ENCODE data around the gene TNFSF12. TPM values are rescaled to one million over a fixed set of nuclear protein-coding genes. Genes with fewer than 3 reads are reported as not detected.

Gene TNFSF12
- polyA plus RNA-seq, 1 donor (not counting 4 experiments of a cell fraction or from before 2014, with no cell fraction given) = 1.0 TPM

DNA sequence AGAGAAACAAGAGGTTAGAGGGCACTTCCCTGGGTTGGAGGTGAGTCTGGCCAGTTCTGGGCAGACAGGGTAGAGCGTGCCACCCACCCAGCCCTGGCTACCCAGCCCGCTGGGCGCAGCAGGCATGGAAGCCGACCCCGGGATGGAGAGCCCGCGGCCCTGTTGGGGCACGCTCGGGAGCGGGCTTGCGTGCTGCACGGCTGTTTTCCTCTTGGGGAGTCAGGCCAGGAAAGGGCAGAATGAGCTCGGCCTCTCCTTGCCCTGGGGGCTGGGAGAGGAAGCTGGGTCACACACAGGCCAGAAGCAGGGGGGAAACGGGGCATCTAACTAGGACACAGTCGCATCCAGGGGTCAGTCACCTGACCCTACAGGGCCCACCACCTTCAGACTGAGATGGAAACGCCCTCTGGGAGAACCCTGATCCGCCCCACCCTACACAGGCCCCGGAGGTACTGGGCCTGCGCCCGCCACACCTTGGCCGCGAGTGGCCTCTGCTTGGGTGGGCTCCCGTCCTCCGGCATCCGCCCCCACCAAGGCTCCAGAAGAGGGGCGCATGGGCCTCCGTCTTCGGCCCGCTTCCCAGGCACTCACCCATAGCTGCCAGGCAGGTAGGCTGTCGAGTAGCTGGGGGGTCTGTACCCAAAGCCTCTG, 39.8 kb downstream of the TNFSF12 start:
- no peaks in the 10 kb centered on the region for H3K27me3 ChIP-seq (ENCODE audit: control insufficient read depth, extremely low read depth, insufficient read depth, low read length)
- H3K4me1 ChIP-seq (ENCODE audit: control insufficient read depth, extremely low read depth, insufficient read depth, low read length) = peaks cover 37% of the 10 kb centered on the region
- H2AFZ ChIP-seq (ENCODE audit: control insufficient read depth, low read length) = no peak overlapping the region
- no peak for TF ChIP-seq EZH2 (IDR thresholded peaks at IDR 0.05; ENCODE audit: low read length)
- TF ChIP-seq, protein P1, sequence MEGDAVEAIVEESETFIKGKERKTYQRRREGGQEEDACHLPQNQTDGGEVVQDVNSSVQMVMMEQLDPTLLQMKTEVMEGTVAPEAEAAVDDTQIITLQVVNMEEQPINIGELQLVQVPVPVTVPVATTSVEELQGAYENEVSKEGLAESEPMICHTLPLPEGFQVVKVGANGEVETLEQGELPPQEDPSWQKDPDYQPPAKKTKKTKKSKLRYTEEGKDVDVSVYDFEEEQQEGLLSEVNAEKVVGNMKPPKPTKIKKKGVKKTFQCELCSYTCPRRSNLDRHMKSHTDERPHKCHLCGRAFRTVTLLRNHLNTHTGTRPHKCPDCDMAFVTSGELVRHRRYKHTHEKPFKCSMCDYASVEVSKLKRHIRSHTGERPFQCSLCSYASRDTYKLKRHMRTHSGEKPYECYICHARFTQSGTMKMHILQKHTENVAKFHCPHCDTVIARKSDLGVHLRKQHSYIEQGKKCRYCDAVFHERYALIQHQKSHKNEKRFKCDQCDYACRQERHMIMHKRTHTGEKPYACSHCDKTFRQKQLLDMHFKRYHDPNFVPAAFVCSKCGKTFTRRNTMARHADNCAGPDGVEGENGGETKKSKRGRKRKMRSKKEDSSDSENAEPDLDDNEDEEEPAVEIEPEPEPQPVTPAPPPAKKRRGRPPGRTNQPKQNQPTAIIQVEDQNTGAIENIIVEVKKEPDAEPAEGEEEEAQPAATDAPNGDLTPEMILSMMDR (optimal IDR thresholded peaks at IDR 0.05 in 1 of 3, IDR thresholded peaks at IDR 0.05 in 1 of 3, conservative IDR thresholded peaks at IDR 0.05 in 1 of 3; ENCODE audit: extremely low read depth in 1 of 3, insufficient read depth in 2 of 3, low read length in 3 of 3) = no peak
- FAIRE-seq = no peak
- H4K20me1 ChIP-seq (ENCODE audit: control insufficient read depth, extremely low read depth, insufficient read depth, low read length) = no peaks in the 10 kb centered on the region
- H3K4me3 ChIP-seq (ENCODE audit: control insufficient read depth in 2 of 3, extremely low read depth in 1 of 3, insufficient read depth in 2 of 3, low read depth in 1 of 3, low read length in 3 of 3) = peak overlapping the region; percentile 78 to 98 (median 92)
- no peaks in the 10 kb centered on the region for H3K9me1 ChIP-seq (ENCODE audit: control insufficient read depth, extremely low read depth, insufficient read depth, low read length)
- H3K9ac ChIP-seq (ENCODE audit: control insufficient read depth, extremely low read depth, insufficient read depth, low read length) = peak overlapping the region; percentile 91
- peaks cover 45% of the 10 kb centered on the region for H3K79me2 ChIP-seq (ENCODE audit: control insufficient read depth, insufficient read depth, low read length)
- dilution Hi-C loops (cut with MboI; ENCODE audit: extremely low pct_ligation_motif_present, low sequenced_read_pairs) = no loop called here
- peaks cover 28 to 43% of the 10 kb centered on the region in 2 experiments for H3K36me3 ChIP-seq (ENCODE audit: control insufficient read depth in 2 of 2, extremely low read depth in 1 of 2, insufficient read depth in 2 of 2, low read length in 2 of 2)
- peak overlapping the region; percentile 99 for H3K27ac ChIP-seq (ENCODE audit: control insufficient read depth, insufficient read depth, low read length)
- peak overlapping the region; percentile 97 for H3K4me2 ChIP-seq (ENCODE audit: control insufficient read depth, extremely low read depth, insufficient read depth, low read depth, low read length)
- no peaks in the 10 kb centered on the region for H3K9me3 ChIP-seq (ENCODE audit: control insufficient read depth, low read depth, low read length)
- DNase-seq (ENCODE audit: low read depth, low spot score) = no peak

DNA sequence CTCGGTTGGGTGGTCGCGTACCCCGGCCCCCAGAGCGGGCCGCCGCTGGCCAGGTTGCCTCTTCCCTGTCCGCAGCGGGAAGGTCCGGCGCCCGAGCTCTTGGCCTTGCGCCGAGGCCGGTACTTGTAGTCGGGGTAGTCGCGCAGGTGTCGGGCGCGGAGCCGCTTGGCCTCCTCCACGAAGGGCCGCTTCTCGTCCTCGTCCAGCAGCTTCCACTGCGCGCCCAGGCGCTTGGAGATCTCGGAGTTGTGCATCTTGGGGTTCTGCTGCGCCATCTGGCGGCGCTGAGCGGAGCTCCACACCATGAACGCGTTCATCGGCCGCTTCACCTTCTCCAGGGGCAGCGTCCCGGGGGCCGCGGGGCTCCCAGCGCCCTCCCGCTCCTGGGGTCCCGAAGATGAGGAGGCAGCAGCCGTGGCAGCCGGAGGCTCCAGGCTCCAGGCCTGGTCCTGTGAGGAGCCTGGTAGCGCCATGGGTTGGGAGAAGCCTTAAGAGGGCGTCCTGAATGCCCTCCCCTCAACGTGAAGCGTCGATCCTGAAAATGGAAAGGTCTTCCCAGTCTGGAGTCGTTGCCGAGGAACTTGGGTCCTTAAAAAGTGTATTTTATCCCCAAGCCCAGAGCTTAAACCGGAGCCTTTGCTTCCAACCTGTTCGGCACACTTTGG, 40.5 kb downstream of the TNFSF12 start:
- no peak overlapping the region for H2AFZ ChIP-seq (ENCODE audit: control insufficient read depth, low read length)
- FAIRE-seq = peak; percentile 57

More for the DNA sequence above, 40.5 kb downstream of the TNFSF12 start:
- Histone ChIP-seq H3K27ac (ENCODE audit: control insufficient read depth, insufficient read depth, low read length) (peak overlapping the region; percentile 99), H3K27me3 (ENCODE audit: control insufficient read depth, extremely low read depth, insufficient read depth, low read length) (no peaks in the 10 kb centered on the region), H3K4me2 (ENCODE audit: control insufficient read depth, extremely low read depth, insufficient read depth, low read depth, low read length) (peak overlapping the region; percentile 97), H3K9me1 (ENCODE audit: control insufficient read depth, extremely low read depth, insufficient read depth, low read length) (no peaks in the 10 kb centered on the region), H3K79me2 (ENCODE audit: control insufficient read depth, insufficient read depth, low read length) (peaks cover 43% of the 10 kb centered on the region), H3K4me1 (ENCODE audit: control insufficient read depth, extremely low read depth, insufficient read depth, low read length) (peaks cover 35% of the 10 kb centered on the region), H3K4me3 (ENCODE audit: control insufficient read depth in 2 of 3, extremely low read depth in 1 of 3, insufficient read depth in 2 of 3, low read depth in 1 of 3, low read length in 3 of 3) (peak overlapping the region; percentile 78 to 98 (median 92)), H3K36me3 (ENCODE audit: control insufficient read depth in 2 of 2, extremely low read depth in 1 of 2, insufficient read depth in 2 of 2, low read length in 2 of 2) (peaks cover 32 to 49% of the 10 kb centered on the region in 2 experiments), H3K9ac (ENCODE audit: control insufficient read depth, extremely low read depth, insufficient read depth, low read length) (peak overlapping the region; percentile 91), H3K9me3 (ENCODE audit: control insufficient read depth, low read depth, low read length) (no peaks in the 10 kb centered on the region), H4K20me1 (ENCODE audit: control insufficient read depth, extremely low read depth, insufficient read depth, low read length) (no peaks in the 10 kb centered on the region)
- no peak for DNase-seq (ENCODE audit: low read depth, low spot score)
- dilution Hi-C loops (cut with MboI; ENCODE audit: extremely low pct_ligation_motif_present, low sequenced_read_pairs) = no loop called here
- TF ChIP-seq, protein P1 (optimal IDR thresholded peaks at IDR 0.05 in 1 of 3, IDR thresholded peaks at IDR 0.05 in 1 of 3, conservative IDR thresholded peaks at IDR 0.05 in 1 of 3; ENCODE audit: extremely low read depth in 1 of 3, insufficient read depth in 2 of 3, low read length in 3 of 3) = peak; percentile 75 to 93 (median 86)
- no peak for TF ChIP-seq EZH2 (IDR thresholded peaks at IDR 0.05; ENCODE audit: low read length)
